ENCODE results near the gene BTNL3.
"Not testable (repeated sequence)": the region's sequence is repeated elsewhere in the genome, so short reads cannot be mapped to it uniquely, and the experiment has no call there.

BTNL3 gene

DNA sequence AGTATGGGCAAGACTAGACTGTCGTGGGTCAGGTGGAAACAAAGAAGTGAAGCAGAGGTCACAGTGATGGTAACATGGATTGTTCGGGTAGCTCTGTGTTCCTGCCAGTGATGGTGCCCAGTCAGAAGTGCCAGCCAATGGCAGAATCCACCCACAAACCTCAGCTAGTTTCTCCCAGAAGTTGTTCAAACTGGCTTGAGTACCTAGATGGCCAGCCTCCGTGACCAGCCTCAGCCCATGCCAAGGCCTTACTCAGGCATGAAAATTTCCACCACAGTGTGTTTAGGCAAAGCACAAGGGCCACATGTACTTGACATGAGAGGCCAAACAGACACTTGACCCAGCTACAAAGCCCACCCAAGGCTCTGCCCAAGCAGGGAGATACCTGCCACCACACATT lies 32.0 kb downstream of the BTNL3 start:
- no peak for ATAC-seq
- DNase-seq, result no peak

DNA sequence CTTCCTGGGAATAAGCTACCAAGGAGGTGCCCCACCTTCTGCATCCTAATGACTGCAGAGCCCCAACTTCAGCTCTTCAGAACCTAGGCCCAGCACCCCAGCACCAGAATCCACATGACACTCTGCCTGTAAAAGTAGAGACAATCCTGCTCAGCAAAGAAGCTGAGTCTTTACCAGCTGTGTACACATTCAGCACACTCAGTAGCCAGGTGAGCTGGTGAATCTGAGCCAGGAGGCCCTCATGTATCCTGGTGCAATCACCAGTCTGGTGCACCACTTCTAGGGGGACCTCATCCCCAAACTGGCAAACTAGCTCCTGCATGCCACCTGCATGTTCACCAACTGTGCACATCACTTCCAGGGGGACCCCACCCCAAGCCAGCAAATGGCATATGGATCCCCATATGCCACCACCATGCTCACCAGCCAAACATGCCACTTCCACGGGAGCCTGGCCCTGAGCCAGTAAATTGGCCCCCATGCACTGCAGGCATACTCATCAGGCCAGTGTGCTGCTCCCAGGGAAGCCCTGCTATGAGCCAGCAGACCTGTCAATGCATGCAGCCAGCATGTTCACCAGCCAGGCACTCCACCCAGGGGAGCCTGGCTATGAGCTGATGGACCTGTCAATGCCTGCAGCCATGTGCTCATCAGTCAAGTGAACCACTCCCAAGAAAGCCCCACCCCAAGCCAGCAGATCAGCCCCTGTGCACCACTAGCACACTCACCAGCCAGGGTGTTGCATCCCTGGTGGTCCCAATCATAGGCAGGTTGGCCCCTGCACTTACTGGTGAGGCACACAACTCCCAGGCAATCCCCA lies 35.8 kb downstream of the BTNL3 start:
- DNase-seq (no peak), ATAC-seq (no peak)

DNA sequence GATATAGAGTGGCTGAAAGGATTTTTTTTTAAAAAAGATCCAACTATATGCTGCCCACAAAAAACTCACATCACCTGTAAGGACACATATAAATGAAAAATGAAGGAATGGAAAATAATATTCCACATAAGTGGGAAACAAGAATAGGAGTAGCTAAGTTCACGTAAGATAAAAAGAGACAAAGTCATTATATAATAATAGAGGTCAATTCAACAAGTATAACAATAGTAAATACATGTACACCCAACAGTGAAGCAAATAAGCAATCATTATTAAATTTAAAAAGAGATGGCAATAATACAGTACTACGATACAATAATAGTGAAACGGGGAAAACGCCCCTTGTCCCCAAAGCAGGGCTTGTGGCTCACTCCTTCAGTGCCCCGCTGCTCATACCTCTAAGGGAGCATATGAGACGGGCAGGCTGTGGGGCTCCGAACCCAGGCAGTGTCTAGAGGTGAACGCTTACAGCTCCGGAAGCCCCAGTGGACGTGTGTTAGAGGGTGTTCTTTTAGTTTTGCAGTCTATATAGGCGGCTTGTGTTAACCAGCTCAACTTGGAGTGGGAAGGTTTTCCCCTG lies 38.9 kb downstream of the BTNL3 start:
- no peak for ATAC-seq
- DNase-seq, result no peak

DNA sequence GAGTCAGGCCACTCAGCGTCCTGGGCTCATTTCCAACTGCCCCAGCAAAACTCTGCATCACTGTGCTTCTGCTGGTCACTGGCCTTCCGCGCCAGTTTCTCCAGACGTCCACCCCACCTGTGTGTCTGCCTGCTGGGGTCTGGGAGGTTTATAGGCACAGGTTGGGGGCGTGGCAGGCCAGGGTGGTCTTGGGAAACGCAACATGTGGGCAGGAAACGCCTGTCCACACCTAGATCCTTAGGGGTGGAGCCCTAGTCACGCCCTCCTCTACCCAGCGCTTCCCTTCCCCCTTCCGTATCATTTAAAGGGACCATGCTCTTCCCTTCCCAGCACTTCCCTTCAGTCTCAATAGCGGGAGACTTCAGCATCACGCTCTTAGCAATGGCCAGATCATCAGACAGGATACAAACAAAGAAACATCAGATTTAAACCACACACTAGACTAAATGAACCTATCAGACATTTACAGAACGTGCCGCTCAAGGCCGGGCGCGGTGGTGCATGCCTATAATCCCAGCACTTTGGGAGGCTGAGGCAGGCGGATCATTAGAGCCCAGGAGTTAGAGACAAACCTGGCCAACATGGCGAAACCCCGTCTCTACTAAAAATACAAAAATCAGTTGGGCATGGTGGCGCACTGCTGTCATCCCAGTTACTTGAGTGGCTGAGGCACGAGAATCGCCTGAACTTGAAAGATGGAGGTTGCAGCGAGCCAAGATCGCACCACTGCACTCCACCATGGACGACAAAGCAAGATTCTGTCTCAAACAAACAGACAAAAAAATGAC lies 39.6 kb downstream of the BTNL3 start:
- no peak for ATAC-seq
- no peak for DNase-seq

DNA sequence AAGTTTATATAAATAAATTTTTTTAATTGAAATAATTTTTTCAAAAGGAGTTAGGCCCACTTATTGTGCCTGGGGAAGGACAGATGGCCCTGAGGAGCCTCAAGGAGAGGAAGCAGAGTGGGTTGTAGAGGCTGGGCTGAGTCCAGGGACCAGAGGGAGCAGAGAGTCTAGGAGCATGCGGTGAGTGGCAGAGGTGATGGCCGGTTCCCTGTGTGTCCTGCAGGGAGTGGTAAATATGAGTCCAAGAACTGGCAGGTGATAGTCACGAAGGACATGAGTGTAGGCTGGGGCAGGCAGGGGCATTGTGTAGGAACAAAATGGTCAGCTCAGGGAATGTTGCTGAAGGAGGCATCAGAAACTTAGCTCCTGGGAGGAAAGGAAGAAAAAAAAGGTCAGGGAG lies 43.1 kb downstream of the BTNL3 start:
- ATAC-seq (no peak), DNase-seq (no peak)

DNA sequence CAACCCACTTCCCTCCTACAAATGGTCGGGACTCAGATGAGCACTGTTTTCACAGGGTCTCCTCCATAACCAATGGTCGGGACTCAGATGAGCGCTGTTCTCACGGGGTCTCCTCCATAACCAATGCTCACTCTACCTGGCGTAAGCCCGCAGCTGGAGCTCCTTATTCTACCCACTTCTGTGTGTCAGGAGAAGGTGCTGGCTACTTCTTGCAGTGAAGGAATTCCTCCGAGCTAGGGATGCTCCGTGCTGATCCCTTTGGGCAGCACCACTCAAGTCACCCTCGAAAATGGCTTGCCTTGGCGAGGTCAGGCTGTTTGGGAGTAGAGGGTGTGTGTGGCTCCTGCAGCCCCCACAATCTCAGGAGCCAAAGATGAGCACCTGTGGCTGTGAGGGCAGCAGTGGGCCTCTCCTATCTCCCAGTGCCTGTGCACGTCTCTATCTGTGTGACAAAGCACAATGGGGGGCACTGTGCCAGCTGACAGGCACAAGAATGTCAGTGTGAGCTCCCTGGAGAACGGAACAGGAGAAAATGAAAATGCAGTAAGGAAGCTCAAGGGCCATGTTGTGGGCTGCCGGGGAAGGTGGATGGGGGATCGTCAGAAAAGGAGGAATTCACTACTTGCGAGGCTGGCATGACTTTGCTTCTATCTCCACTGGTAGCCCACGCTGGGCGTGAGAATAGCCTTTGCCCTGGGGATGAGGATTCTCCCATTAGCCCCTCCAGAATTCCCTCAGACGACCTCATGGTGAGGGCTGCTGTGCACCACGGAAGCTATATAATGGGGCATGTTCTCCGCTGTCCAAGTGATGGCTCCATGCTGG lies 47.6 kb downstream of the BTNL3 start:
- DNase-seq, result no peak
- ATAC-seq, result no peak

DNA sequence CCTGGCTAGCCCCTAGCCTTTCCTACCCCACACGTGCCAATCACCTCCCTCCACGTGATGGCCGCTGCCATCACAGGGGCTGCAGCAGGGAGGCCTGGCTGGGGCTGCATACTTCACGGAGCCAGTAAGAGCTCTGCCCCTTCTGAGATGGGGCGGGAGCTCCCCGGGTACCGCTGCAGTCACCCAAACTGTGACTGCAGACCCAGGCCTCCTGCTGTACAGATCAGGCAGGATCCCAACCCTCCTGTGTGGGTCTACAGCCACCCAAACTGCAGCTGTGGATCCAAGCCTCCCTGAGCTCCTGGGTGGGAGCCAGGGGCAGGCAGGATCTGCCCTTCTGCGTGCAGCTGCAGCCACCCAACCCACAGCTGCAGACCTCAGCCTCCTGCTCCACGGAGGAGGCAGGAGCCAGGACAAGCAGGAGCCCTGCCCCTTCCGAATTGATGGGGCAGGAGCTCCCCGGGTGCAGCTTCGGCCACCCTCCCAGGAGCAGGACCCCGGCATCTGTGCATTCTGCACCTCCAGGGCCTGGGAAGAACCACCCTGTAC lies 48.2 kb downstream of the BTNL3 start:
- ATAC-seq (peak; percentile 32), DNase-seq (no peak)

DNA sequence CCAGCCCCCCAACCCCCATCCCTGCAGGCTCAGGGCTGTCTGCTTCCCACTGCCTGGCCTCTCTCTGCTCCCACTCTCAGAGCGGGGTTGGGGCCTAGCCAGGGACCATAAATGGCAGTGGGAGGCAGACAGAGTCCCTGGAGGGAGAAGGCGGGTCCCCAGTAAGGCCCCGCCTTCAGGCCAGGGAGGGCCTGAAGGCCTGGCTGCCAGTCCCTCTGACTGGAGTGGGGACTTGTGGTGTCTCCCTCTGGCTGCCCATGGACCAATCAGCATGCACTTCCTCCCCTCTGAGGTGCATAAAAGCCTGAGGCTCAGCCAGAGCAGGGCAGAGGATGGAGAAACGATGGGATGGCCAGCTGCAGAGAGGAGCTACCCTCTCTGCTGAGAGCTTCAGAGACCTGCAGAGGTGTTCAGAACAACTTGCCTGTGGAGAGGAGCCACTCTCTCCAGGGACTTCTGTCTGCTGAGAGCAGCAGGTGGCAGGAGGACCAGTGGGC lies 48.8 kb downstream of the BTNL3 start:
- ATAC-seq, result peak; percentile 19
- no peak for DNase-seq

DNA sequence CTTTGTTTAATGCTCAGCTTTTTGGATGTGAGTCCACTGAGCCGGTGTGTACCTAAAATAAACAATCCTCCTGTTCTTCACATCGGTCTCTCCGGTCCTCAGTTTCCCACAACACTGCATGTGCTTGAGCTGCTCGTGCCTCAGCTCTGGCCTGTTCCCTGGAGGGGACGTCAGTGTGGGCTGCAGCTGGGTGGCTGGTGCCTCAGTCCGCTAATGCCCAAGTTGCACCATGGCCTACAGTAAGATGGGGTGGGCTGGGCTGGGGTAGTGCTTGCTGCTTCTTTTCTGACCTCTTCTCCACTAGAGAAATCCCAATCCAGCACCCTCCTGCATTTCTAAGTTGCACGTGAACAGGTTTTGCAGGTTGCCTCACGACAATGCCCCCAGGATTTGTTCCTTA lies 50.8 kb downstream of the BTNL3 start:
- DNase-seq, result no peak
- ATAC-seq, result no peak

DNA sequence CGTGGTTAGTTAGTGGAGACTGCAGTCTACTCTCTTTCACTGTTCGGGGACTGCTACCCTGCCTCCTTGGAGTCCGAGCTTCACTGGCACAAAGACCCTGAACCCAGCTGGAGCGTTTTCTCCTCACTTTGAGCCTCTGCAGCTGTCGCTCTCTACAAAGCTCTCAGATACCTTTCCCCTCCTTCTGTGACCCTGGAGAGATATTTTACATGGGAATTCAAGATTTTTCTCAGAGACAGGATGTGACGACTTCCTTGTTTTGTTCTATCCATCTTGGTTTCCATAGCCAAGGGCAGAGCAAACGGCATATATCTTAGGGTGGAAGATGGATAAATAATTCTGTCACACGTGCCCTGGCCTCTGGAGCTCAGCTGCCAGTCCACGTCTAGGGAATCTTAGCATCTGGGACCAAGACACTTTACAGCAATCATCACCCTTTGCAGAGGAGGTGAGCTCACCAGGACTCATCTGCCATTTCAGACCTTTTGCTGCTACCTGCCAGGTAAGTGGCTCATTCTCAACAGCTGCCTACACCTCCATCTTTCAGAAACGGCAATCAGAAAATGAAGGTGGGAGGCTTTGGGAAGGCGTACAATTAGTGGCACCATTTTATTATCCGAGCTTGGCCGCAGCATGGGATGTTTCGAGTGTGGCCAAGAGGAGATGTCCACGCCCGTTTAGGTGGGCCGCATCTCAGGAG lies 51.4 kb downstream of the BTNL3 start, which contains the start of gene BTNL9:
Gene BTNL9, plus strand, starts transcription at position 336 of the 700 bp plus-strand sequence. CDS start 5,224 bp downstream, outside the sequence.
- no peak for ATAC-seq
- DNase-seq, result no peak

DNA sequence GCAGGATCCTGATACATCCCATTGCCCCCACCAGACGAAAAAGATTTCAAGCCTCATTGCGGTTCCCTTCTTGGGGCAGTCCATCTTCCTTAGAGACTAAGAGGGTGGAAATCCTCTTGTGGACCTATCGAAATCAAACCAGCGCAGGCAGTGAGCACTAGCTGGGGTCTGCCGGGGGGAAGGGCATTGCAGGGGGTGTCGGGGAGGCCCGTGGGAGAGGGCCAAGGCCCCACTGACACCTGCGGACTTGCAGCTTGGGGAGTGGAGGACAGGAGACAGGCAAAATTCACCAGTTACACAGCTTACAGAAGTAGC lies 51.9 kb downstream of the BTNL3 start:
- ATAC-seq (no peak), DNase-seq (no peak)

DNA sequence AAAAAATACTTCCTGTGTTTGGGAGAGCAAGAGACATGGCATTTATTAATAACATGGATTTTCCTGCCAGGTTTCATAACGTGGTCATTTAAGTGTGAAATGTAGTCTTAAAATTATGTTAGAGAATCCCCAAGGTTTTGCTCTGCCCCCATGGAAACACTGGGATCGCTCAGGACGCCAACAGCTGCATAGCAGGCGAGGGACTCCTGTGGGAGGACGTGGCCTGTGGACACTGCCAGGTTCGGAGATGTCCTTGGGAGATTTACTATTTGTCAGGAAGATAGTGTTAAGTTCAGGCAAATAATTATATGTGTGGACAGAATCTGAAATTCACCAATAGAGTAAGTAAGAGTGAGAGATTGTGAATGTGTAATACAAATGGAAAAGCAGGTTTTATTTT lies 52.4 kb downstream of the BTNL3 start:
- ATAC-seq (no peak), DNase-seq (no peak)

DNA sequence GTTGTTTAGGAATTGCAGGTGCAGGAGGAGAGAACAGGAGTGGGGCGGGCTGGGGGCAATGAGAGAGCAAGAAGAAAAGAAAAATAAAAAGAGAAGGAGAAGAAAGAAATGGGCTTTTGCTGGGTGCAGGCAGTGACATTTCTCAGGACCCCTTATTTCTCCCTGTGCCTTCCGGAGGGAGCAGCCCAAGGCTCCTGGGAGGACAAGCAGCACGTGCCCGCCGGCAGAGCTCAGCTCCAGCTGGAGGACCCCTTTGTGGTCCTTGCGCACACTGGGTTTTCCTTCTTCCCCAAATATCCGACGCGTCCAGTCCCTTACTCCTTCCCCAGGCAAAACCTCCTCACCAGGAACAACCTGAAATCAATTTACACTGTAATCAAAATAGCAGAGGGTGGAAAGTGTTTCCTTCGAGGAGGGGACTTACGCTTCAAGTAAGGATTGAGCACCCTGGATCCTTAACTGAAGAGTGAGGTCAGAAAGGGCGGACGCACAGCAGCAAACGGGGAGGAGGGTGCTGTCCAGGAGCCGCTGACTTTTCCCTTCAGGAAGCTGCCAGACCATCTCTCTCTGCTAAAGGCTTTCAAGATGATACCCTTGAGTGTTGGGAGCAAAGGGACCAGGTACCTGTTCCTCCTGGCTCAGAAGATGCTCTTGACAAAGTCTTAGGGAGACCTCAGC lies 53.5 kb downstream of the BTNL3 start:
- ATAC-seq, result no peak
- no peak for DNase-seq

DNA sequence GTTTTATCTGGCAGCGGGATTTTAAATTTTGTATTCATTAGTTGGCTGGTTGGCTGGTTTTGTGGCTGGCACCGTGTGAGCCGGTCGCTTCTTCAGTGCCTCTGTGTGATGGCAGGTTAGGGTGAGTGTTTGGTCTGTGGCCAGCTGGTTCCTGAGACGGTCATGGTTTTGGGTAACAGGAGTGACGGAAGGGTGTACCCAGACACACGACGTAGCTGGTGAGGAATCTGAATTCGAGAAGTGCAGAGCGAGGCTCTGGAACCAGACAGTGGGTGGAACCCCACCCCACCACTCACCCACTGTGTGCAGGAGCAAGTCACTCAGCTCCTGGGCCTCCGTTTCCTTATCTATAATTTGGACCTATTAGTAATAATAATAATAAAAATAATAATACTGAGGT lies 54.1 kb downstream of the BTNL3 start:
- ATAC-seq (no peak), DNase-seq (no peak)

DNA sequence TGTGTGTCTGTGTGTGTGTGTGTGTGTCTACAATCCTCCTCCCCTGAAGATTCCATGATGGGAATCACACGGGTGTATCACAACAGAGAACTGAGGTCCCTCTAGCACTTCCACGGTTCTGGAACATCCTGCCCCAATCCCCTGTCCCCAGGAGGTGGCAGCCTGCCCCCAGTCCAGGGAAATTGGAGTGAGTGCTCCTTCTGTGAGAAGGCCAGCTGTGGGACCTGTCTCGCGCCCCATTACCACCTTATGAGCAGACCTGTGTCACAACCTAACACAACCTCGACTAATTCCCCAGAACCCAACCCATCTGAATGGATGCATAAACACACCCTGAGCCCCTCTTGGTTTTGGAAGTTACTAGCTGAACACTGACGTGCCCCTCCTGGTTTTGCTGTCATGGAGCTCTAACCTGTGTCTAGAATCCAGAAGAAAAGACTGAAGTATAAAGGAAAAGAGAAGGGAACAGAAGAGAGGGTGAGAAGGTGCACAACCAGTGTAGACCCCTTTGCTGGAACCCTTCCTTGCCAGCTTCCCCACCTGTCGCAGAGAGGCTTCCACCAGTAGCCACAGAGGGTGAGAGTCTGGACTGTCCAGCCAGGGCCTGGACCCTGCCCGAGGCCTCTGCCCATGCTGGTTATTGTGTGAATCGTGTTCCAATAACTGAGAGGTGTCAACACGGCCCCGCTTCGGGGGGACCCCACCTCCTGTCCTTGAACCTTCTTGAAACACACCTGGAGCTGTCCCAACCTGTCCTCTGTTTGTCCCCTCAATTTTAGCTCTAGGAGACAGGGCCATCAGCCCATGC lies 54.8 kb downstream of the BTNL3 start:
- DNase-seq, result no peak
- ATAC-seq, result no peak

DNA sequence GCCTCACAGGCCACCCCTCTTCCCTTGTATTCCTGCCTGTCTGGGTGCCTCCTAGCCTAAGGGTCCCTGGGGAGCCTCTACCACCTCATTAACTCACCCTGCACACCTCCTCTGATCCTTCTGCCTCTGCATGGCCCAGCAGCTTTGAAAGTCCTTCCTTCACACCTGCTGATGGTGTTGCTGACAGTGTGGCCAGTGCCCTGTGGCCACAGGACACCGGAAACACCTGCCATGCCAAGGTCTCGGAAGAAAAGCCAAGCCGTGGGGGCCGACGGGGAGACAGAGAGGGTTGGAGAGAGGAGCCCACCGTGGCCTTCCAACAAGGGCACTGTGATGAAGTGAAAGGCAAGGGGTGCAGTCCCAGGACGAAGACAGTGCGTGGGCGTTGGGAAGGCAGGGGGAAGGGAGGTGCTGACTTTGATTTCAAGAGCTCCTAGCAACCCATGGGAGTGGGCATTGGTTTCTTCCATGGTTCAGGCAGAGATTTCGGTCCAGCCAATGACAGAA lies 55.5 kb downstream of the BTNL3 start:
- DNase-seq (no peak), ATAC-seq (no peak)

DNA sequence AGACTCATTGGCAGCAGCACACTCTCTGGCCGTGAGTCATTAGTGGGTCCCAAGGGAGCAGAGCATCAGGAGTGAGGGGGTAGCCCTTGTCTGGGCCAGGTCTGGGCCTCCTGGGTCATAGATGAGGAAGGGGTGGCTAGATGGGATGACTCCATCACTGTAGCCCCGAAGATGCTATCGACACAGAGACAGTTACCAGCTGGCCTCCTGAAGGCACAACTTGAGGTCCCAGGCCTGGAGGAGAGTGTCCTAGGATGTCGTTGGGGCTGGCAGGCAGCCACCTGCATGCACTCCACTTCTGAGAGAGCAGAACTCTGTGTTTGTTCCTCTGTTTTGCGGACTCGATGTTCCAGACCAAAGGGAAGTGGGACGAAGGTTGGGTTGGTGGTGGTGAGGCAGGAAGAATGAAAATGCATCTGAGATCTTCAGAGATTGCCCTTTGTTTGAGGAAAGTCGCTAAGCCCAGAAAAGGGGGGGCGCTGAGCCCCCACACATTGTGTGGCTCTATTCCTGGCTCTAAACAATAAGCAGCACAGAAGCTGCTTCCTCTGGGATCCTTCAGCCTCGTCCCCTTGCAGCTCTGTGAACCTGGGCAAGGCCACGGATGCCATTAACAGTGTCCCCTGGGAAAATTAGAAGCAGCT lies 56.1 kb downstream of the BTNL3 start:
- no peak for DNase-seq
- ATAC-seq, result no peak

DNA sequence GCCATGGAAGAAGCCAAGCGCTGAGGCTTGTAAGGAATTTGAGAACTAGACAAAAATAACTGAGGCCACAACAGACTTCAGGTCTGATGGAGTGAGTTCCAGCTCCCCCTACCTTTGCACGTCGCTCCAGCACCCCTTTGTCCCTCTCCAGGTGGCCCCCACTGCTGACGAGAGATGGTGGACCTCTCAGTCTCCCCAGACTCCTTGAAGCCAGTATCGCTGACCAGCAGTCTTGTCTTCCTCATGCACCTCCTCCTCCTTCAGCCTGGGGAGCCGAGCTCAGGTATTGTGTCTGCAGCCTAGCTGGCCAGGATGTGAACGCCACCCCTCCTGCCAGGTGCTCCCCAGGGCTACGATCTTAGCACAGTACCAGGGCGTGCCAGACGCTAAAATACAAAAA lies 56.7 kb downstream of the BTNL3 start:
- no peak for ATAC-seq
- DNase-seq, result no peak

DNA sequence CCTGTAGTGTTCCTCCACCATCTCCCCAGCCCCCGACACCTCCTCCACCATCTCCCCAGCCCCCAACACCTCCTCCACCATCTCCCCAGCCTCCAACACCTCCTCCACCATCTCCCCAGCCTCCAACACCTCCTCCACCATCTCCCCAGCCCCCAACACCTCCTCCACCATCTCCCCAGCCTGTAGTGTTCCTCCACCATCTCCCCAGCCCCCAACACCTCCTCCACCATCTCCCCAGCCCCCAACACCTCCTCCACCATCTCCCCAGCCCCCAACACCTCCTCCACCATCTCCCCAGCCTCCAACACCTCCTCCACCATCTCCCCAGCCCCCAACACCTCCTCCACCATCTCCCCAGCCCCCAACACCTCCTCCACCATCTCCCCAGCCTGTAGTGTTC lies 57.2 kb downstream of the BTNL3 start:
- ATAC-seq, DNase-seq: not testable (repeated sequence)

All from stimulated activated naive CD8-positive, alpha-beta T cell treated with anti-CD3 and anti-CD28 coated beads, Interleukin-15, Interleukin-2, amounts not matched to agents 100 U/mL and 50 U/mL, for 24 hours (primary cell).